Muscle of back (tissue), 11 donors: ENCODE measurements around the gene DUSP1. TPM values are rescaled to one million over a fixed set of nuclear protein-coding genes. Genes with fewer than 3 reads are reported as not detected.
A peak's percentile ranks its signal among the peaks of the same experiment; 100 is the strongest.
"Not testable (repeated sequence)": the region's sequence is repeated elsewhere in the genome, so short reads cannot be mapped to it uniquely, and the experiment has no call there.

ENCODE experiments used
- DNase-seq, 3 donors: peaks; one replicate each; pipeline versions ENCODE4 v3.0.0 to v3.0.0-alpha.2; 2013
- polyA plus RNA-seq, 10 donors: library from polyadenylated mRNA; unstranded; fragments of 120-200 nt; gene quantifications; one replicate each; pipeline ENCODE4 v1.2.1, GENCODE V29; 2013; ENCODE audit not compliant: insufficient read length in 10 of 10

The DUSP1 gene
- polyA plus RNA-seq, 10 donors: 37.5 to 170 (median 102) TPM

- no peak for DNase-seq
Measured at GRCh38 chr5:172799416-172799815, 28.4 kb upstream of the DUSP1 start.

DNA sequence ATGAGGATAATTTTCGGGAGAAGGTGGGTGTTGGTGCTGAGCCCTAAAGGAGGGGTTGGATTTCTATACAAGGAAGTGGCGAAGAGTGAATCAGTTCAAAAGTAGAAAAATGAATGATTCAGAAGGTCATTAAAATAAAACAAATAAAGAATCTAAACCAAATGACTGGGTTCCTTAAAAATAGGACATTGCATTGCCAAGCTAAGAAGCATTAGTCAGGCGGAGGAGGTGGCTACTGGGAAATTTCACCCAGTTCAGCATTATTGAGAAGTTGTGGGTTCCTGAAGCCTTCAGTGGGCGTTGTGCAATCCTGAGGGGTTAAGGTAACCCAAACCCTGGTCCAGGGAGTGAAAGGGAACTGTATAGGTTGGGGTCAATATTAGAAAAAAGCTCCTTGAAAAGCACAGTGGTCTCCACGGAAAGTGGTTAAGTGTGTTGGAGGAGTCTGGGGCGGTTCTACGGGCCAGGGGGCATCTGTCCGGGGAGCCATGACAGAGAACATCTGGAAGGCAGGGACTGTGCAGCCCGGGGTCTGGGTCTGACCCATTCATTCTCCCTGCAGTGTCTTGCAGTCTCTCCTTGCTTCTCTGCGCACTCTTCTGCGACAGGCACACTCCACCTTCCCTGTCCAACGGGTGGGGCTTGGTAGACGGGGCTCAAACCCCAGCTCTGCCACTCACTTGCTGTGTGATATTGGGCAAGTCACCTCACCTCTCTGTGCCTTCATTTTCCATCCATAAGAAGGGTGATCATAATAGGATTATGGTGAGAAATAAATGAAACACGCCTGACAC, 27.6 kb upstream of the DUSP1 start:
- DNase-seq: peak in 1 of 3 donors; percentile 79

DNA sequence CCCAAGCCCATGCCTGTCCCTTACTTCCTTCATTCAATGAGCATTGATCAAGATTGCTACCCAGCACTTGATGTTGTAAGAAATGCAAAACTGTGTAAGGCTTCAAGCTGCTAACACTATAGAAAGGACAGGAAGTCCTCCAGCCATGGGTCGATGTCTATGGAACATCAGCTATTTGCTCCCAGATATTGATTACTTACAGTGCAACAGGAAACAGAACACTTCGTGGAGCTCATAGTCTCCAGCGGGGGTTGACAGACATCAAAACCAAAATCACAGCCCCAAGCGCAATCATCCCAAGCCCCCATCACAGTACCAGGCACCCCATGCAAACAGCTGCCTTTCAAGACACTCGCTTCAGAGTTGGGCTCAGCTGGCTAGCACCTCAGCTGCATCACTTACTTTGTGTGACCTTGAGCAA, 26.8 kb upstream of the DUSP1 start:
- DNase-seq: no peak

GRCh38 chr5:172796306-172796705, 25.3 kb upstream of the DUSP1 start:
- no peak for DNase-seq

- DNase-seq: peak; percentile 97 to 99 (median 98)
Measured at GRCh38 chr5:172795318-172795977, 24.5 kb upstream of the DUSP1 start.

DNA sequence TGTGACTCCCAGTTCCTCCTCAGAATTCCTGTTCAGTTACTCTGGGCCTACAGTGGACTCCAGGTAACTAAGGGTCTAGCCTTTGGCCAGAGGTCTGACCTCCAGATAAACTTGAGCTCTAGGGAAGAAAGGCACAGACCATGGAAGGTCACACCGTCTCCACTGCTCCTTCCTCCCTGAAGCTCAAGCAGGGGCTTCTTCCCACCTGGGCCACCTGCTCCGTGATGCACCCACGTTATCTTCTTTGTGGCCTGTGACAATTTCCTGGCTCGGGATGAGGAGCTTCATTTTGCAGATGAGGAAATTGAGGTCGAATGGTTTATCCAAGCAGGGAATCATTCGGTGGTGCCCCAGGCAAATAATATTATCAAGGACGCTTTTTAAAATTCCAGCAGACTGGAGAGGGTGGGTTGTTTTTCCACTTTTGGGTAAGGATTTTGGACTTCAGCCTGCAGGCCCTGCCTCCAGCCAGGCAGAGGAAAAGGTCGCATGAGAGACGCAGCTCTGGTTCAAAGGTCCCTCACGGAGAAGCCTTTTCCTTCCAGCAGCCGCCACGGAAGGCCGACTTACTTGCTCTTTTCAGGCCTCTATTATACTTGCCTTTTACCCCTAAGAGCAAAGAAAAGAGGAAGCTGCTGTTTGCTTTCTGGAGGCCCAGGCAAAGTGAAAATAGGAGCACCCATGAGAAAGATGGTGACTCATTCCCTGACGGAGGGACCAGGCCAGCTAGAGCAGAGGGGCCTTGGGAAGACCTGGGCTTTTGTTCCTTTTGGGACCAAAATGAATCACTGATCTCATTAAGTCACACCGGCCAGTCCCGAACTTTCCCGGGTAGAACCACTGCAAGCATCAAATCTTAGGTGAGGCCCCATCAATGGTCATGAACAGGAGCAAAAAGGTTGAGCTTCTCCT, 22.8 kb upstream of the DUSP1 start:
- DNase-seq: no peak

- peak in 1 of 3 donors; percentile 52 for DNase-seq
Measured at GRCh38 chr5:172792701-172793570, 21.9 kb upstream of the DUSP1 start.

- no peak for DNase-seq
Measured at GRCh38 chr5:172791726-172792445, 20.9 kb upstream of the DUSP1 start.

- no peak for DNase-seq
Measured at GRCh38 chr5:172791286-172791685, 20.3 kb upstream of the DUSP1 start.

DNA sequence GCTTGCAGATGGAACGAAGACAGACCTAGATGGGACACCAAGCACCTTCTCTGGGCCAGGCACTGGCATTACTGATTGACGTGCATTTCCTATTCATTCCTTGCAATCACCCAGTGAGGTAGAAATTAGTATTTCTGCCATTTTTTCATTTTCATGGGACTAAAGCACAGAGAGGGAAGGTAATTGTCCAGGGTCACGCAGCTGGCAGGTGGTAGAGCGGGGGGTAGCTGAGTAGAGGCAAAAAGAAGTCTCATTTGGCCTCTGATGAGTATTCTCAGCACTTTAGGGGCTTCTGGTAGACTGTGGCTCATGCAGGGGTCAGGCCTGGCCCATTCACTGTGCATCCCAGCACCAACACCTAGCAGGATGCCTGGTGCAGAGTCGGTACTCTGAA, 19.5 kb upstream of the DUSP1 start:
- DNase-seq: no peak

- DNase-seq: peak in 1 of 3 donors; percentile 54
Measured at GRCh38 chr5:172789687-172790495, 18.9 kb upstream of the DUSP1 start.

DNA sequence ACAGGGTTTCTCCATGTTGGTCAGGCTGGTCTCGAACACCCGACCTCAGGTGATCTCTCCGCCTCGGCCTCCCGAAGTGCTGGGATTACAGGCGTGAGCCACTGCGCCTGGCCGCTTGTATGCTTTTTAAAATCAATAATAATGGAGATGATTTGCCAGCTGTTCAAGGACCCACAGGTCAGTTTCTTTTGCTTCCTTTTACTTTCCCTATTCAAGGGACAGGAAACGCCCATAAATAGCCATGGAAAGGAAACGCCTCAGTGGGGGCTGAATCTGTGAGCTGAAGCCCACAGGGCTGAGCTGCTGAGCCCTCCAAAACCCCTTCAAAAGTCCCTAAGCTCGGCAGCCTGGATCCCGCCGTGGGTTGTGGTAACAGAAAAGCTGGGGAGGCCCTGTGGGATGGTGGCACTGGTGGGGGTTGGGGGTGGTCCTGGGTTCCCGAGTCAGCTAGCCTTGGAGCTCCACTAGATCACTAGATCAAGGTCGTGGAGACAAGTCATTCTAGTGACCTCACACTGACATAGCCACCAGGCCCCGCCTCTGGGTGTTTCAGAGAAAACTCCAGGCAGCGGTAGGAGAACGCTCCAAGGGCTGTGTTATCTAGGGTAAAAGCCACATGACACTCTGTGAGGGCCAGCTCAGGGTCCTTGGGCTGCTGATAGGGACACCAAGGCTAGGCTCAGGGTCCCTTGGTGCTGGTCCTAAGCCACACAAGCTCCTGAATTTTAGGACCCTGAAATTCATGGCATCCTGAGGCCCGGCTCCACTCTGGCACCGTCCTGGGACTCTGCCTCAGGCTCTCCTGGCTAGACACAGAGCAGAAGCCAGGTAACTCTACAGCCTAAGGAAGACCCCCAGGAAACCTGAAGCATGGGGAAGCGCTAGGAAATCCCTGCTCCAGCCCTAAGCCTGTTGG, 18.0 kb upstream of the DUSP1 start:
- DNase-seq: peak in 1 of 3 donors; percentile 62

DNA sequence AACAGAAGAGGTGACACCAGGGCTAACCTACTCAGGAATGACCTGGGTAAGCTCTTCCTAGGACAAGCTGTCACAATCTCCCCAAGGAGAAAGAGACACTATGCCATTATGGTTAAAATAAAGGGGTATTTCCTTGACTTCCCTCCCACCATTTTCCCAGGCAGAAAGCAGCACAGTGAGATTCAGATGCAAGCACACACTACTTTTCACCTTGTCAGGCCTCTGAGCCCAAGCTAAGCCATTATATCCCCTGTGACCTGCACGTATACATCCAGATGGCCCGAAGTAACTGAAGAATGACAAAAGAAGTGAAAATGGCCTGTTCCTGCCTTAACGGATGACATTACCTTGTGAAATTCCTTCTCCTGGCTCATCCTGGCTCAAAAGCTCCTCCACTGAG, 16.5 kb upstream of the DUSP1 start:
- DNase-seq: not testable (repeated sequence)

- DNase-seq: no peak
Measured at GRCh38 chr5:172786736-172787462, 15.9 kb upstream of the DUSP1 start.

- DNase-seq: no peak
Measured at GRCh38 chr5:172785429-172786088, 14.6 kb upstream of the DUSP1 start.

- not testable (repeated sequence) for DNase-seq
Measured at GRCh38 chr5:172784162-172784561, 13.2 kb upstream of the DUSP1 start.

DNA sequence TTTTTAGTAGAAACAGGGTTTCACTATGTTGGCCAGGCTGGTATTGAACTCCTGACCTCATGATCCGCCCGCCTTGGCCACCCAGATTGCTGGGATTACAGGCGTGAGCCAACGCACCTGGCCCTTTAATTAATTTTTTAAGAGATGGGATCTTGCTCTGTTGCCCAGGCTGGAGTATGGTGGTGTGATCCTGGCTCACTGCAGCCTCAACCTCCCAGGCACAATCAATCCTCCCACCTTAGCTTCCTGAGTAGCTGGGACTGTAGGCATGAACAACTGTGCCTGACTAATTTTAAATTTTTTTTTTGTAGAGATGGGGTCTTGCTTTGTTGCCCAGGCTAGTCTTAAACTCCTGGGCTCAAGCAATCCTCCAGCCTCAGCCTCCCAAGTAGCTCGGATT, 12.3 kb upstream of the DUSP1 start:
- DNase-seq: not testable (repeated sequence)
